A673 (cell line): ENCODE measurements around the gene FBXL13.

ENCODE experiments used
- EZH2 ChIP-seq: fragments of 200-600 bp; sonication (generic); IDR thresholded peaks from 2 replicates; pipeline ENCODE4 v1.6.1; 2017; ENCODE audit warnings: borderline replicate concordance, low read depth, mild to moderate bottlenecking, mixed read lengths, antibody characterized with exemption, low read length; ENCODE audit not compliant: poor library complexity, severe bottlenecking
- TF ChIP-seq, protein P1 (sequence below): fragments of 300-800, 200-600 bp; sonication (generic); conservative IDR thresholded peaks from 2 replicates; pipeline ENCODE4 v1.5.1; 2017; ENCODE audit warnings: low read depth, mild to moderate bottlenecking, antibody characterized with exemption, low read length, moderate library complexity, mixed read lengths

DNA sequence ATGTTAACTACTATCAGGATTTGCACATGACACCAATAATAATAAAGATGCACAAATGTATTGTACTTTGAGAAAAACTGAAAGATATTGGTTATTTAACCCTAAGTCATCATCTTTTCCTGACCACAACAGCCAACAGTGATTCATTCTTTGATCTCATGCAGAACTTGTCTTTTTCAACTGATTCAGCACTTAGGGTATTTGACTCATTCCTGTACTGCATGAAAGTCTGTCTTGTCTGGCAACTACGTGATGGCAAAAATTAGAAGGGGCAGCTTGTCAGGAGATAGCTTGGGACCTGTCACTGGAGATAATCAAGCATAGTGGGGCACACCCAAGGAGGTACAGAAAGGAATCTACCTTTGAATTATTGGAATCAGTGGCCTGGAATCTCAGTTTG is 239.6 kb downstream of the FBXL13 start:
- TF ChIP-seq, protein P1, sequence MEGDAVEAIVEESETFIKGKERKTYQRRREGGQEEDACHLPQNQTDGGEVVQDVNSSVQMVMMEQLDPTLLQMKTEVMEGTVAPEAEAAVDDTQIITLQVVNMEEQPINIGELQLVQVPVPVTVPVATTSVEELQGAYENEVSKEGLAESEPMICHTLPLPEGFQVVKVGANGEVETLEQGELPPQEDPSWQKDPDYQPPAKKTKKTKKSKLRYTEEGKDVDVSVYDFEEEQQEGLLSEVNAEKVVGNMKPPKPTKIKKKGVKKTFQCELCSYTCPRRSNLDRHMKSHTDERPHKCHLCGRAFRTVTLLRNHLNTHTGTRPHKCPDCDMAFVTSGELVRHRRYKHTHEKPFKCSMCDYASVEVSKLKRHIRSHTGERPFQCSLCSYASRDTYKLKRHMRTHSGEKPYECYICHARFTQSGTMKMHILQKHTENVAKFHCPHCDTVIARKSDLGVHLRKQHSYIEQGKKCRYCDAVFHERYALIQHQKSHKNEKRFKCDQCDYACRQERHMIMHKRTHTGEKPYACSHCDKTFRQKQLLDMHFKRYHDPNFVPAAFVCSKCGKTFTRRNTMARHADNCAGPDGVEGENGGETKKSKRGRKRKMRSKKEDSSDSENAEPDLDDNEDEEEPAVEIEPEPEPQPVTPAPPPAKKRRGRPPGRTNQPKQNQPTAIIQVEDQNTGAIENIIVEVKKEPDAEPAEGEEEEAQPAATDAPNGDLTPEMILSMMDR = no peak
- no peak for TF ChIP-seq EZH2
